Measurements from ENCODE around the gene GP1BA. TPM values are rescaled to one million over a fixed set of nuclear protein-coding genes. Genes with fewer than 3 reads are reported as not detected.

The GP1BA gene
- total RNA-seq, 1 donor from 2014 or later = not detected

DNA sequence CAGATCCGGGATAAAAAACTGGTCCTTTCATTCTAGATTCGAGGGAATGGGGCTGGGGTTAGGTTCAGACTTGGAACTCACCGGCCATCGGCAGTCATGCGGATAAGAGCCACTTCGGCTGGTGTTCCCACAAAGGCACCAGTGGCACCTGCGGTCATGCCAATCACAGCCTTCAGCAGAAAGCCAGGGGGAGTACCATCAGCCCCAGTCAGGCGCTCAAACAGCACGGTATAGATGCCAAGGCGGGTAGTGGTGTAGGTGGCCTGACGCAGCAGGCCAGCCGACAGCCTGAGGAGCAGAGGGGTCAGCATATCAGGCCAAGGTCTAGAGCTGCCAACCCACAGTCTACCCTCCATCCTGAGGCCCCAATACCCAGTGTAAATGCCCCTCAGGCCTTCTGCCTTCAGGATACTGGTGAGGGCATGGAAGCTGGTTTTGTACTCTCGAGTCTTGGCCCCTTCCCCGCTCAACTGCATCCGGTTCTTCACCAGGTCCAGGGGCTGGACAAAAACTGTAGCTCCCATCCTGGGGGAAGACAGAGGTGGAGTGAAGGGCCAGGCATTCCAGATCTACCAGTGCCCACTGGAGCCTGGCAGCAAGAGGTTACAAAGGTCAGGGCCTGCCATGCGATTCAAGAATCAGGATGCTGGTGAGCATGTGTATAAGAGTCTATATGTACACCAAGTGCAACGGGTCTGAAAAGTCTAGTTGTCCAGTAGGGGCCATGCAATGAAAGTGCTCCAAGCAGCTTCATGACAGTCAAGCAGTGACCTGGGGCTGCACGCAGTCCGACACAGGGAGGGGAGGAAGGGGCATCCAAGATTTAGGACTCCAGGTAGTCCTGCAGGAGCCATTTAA is 6.8 kb downstream of the GP1BA start:
- TF ChIP-seq, protein P1, sequence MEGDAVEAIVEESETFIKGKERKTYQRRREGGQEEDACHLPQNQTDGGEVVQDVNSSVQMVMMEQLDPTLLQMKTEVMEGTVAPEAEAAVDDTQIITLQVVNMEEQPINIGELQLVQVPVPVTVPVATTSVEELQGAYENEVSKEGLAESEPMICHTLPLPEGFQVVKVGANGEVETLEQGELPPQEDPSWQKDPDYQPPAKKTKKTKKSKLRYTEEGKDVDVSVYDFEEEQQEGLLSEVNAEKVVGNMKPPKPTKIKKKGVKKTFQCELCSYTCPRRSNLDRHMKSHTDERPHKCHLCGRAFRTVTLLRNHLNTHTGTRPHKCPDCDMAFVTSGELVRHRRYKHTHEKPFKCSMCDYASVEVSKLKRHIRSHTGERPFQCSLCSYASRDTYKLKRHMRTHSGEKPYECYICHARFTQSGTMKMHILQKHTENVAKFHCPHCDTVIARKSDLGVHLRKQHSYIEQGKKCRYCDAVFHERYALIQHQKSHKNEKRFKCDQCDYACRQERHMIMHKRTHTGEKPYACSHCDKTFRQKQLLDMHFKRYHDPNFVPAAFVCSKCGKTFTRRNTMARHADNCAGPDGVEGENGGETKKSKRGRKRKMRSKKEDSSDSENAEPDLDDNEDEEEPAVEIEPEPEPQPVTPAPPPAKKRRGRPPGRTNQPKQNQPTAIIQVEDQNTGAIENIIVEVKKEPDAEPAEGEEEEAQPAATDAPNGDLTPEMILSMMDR (IDR thresholded peaks at IDR 0.05; ENCODE audit: insufficient read depth, low read length, poor library complexity, severe bottlenecking) = no peak
- H3K36me3 ChIP-seq (ENCODE audit: control insufficient read depth, insufficient read depth, low read length) = no peaks in the 10 kb centered on the region
- no peak for DNase-seq (ENCODE audit: low read depth)

DNA sequence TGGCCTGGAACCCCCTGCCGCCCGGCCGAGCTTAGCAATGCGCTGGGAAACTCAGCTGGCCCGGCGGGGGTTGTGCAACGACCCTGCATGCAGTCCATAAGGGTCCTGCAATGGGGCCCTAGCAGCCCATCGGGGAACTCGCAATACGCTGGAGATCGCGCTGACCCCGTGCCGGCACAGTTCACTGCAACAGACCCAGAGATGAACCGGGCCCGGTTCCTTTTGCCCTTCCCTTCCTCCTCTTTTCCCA is 7.4 kb downstream of the GP1BA start:
- Histone ChIP-seq H3K36me3 (ENCODE audit: control insufficient read depth, insufficient read depth, low read length) (peaks cover under 1% of the 10 kb centered on the region), H3K27me3 (ENCODE audit: control insufficient read depth, insufficient read depth, low read length) (no peaks in the 10 kb centered on the region)
- TF ChIP-seq, protein P1 (IDR thresholded peaks at IDR 0.05; ENCODE audit: insufficient read depth, low read length, poor library complexity, severe bottlenecking) = no peak

More for the DNA sequence above, 6.8 kb downstream of the GP1BA start:
- no peaks in the 10 kb centered on the region for H3K27me3 ChIP-seq (ENCODE audit: control insufficient read depth, insufficient read depth, low read length)
- peak overlapping the region; percentile 92 for H3K4me3 ChIP-seq (ENCODE audit: low read depth, low read length)

DNA sequence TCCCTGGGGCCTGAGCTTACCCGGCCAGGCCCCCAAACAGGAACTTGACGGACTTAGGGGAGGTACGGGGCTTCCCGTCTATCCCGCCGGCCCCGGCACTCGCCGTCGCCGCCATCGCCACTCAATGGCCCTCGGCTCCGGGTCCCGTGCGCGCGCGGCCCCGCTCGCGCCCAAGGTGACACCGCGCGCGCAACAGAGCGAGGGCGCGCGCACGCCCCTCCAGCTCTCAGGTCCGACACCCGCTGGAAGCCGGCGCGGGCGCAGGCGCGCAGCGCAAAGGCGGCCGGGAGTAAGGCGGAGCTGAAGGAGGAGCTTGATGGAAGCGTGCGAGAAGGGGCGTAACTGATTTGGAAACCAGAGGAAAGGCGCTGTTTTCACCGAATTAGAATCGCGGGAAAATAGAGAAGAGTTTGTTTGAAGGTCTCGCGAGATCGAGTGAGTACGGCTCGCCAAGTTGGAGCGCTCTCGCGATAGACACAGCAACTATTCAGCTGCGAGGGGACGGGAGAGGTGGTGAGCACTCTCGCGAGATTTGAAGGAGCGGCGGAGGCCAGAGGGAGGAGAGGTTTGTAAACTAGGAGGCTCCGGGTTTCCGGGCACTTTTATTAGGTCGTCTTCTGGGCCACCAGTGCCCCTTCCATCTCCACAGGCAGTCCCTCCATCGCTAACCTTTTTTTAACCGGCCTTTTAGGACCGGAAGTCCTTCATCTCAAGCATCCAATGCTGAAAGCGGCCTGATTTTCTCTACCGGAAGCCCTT is 7.9 kb downstream of the GP1BA start, which contains the start of the genes RNF167 and SLC25A11:
RNF167 (plus strand) TSS at position 473 of the 759 bp plus-strand sequence. CDS start 642 bp downstream, outside the sequence.
SLC25A11 (minus strand) TSS at position 251 of the 759 bp plus-strand sequence; CDS start at position 115, 136 bp downstream.
- no peaks in the 10 kb centered on the region for H3K27me3 ChIP-seq (ENCODE audit: control insufficient read depth, insufficient read depth, low read length)
- peak within 1 kb of the TSS; percentile 92 for H3K4me3 ChIP-seq (ENCODE audit: low read depth, low read length)
- TF ChIP-seq, protein P1 (IDR thresholded peaks at IDR 0.05; ENCODE audit: insufficient read depth, low read length, poor library complexity, severe bottlenecking) = no peak
- DNase-seq (ENCODE audit: low read depth) = peak; percentile 95
- H3K36me3 ChIP-seq (ENCODE audit: control insufficient read depth, insufficient read depth, low read length) = peaks cover 1% of the 10 kb centered on the region

More for the DNA sequence above, 7.4 kb downstream of the GP1BA start:
- H3K4me3 ChIP-seq (ENCODE audit: low read depth, low read length) = peak overlapping the region; percentile 92
- DNase-seq (ENCODE audit: low read depth) = no peak

DNA sequence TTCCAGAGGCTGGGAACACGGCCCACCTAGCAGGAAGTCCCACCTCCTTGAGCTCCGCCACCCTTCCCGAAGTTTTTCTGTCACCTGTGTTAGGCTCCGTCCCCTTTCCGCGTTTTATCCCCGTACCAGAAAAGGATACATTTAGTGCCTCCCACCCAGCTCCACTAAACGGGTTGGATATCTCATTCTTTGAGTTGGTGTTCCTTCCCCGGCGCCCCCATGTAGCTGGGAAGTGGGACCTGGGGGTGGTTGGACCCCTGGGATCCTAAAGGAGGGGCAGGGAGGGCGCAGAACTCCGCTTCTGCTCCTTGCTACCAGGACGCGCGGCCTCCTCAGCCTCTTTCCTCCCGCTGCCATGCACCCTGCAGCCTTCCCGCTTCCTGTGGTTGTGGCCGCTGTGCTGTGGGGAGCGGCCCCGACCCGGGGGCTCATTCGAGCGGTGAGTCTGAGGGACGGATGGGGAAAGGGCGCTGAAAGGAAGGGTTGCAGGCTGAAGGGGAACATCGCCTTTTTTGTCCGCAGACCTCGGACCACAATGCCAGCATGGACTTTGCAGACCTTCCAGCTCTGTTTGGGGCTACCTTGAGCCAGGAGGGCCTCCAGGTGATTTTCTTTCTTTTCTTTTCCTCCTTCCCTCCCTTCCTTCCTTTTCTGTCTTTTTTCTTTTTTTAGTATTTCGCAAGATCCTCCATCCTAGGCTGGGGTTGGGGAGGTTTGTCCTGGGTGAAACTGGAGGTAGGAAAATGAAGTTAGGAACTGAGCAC is 8.7 kb downstream of the GP1BA start:
- Histone ChIP-seq H3K36me3 (ENCODE audit: control insufficient read depth, insufficient read depth, low read length) (peaks cover 1% of the 10 kb centered on the region), H3K4me3 (ENCODE audit: low read depth, low read length) (peak overlapping the region; percentile 92), H3K27me3 (ENCODE audit: control insufficient read depth, insufficient read depth, low read length) (no peaks in the 10 kb centered on the region)
- DNase-seq (ENCODE audit: low read depth) = no peak
- TF ChIP-seq, protein P1 (IDR thresholded peaks at IDR 0.05; ENCODE audit: insufficient read depth, low read length, poor library complexity, severe bottlenecking) = no peak

DNA sequence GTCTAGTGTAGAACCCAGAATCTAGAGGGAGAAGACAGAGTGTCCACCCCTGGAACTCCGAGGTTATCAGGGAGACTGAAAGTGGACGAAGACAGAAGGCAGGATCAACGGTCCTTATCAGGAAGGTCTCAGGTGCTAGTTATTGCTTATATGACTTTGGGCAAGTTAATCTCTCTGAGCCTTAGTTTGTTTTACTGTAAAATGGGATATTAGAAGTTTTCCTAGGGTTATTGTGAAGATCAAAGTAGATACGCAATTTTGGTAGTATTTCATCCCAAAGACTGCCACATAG is 9.2 kb downstream of the GP1BA start:
- peaks cover 1% of the 10 kb centered on the region for H3K36me3 ChIP-seq (ENCODE audit: control insufficient read depth, insufficient read depth, low read length)
- DNase-seq (ENCODE audit: low read depth) = no peak
- no peaks in the 10 kb centered on the region for H3K27me3 ChIP-seq (ENCODE audit: control insufficient read depth, insufficient read depth, low read length)
- H3K4me3 ChIP-seq (ENCODE audit: low read depth, low read length) = peak overlapping the region; percentile 92
- TF ChIP-seq, protein P1 (IDR thresholded peaks at IDR 0.05; ENCODE audit: insufficient read depth, low read length, poor library complexity, severe bottlenecking) = no peak

Data from kidney epithelial cell (primary cell).